ENCODE results near the gene DDX41. TPM values are rescaled to one million over a fixed set of nuclear protein-coding genes. Genes with fewer than 3 reads are reported as not detected.

Gene DDX41
- total RNA-seq, 1 experiment from 2014 or later: 133 TPM

DNA sequence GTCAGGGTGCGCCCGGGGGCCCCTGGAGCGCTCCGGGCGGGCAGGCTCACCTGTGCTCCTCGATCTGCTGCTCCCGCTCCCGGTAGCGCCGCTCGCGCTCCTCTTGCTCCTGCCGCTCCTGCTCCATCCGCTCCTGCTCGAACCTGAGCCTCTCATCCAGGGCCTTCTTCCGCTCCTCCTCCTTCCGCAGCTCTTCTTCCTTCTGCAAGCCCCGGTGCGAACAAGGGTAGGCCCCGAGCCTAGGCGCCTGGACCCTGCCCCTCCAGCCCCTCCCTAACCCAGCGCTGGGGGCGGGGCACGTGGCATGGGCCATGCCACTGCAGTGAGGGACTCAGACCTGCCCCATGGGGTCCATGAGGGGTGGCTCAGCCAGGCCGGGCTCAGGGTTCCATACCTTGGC is 49.9 kb downstream of the DDX41 start:
- Histone ChIP-seq H3T11ph (ENCODE audit: low read length) (no peak overlapping the region), H3K79me1 (ENCODE audit: insufficient read depth, low read depth, low read length, poor library complexity, severe bottlenecking) (peaks cover 10% of the 10 kb centered on the region), H3K23ac (ENCODE audit: insufficient read length, low read depth, low read length) (no peak overlapping the region), H3K4ac (ENCODE audit: low read depth, low read length) (no peak overlapping the region), H3K4me2 (ENCODE audit: insufficient read depth, insufficient read length, low read length) (no peak overlapping the region), H3K18ac (ENCODE audit: insufficient read length, low read depth, low read length) (no peak overlapping the region), H4K8ac (replicated peaks; ENCODE audit: insufficient read length, low read depth, low read length) (no peak overlapping the region), H3K27me3 (ENCODE audit: insufficient read depth, low read length) (no peaks in the 10 kb centered on the region), H3K9ac (ENCODE audit: extremely low read depth, insufficient read length, low read length) (no peak overlapping the region), H2BK12ac (ENCODE audit: insufficient read length, low read depth, low read length) (no peak overlapping the region), H2BK5ac (ENCODE audit: insufficient read length, low read length) (no peak overlapping the region), H2BK20ac (ENCODE audit: low read depth, low read length, poor library complexity, severe bottlenecking) (no peak overlapping the region), H4K20me1 (ENCODE audit: control insufficient read depth, insufficient read depth, insufficient read length) (no peaks in the 10 kb centered on the region), H3K4me1 (ENCODE audit: insufficient read depth, low read length) (peaks cover 13% of the 10 kb centered on the region; the same call in 1 of the 2 replicates), H4K5ac (ENCODE audit: insufficient read length, low read depth, low read length) (no peak overlapping the region), H3K56ac (ENCODE audit: insufficient read length, low read depth, low read length) (no peak overlapping the region), H2AFZ (ENCODE audit: low read length) (no peak overlapping the region), H2BK15ac (ENCODE audit: low read depth, low read length) (no peak overlapping the region), H2BK120ac (ENCODE audit: low read depth, low read length, poor library complexity, severe bottlenecking) (no peak overlapping the region), H3K14ac (ENCODE audit: insufficient read depth, low read length) (no peak overlapping the region), H3K9me3 (ENCODE audit: control insufficient read depth, low read depth, low read length) (no peaks in the 10 kb centered on the region), H2AK5ac (ENCODE audit: insufficient read length, low read length) (no peak overlapping the region), H3K23me2 (ENCODE audit: insufficient read length, low read depth, low read length, poor library complexity, severe bottlenecking) (no peaks in the 10 kb centered on the region), H3K27ac (ENCODE audit: insufficient read length, low read depth, low read length) (no peak overlapping the region), H4K91ac (ENCODE audit: insufficient read length, low read depth, low read length) (no peak overlapping the region), H3K79me2 (ENCODE audit: insufficient read depth, low read length) (peaks cover 18% of the 10 kb centered on the region; the same call in 1 of the 2 replicates)
- no peaks in the 10 kb centered on the region for H3K27me3 Mint-ChIP-seq (ENCODE audit: low read depth)
- peaks cover 65 to 91% (median 89%) of the 10 kb centered on the region in 3 experiments for H3K36me3 Mint-ChIP-seq (ENCODE audit: insufficient read depth in 1 of 3, low read depth in 3 of 3)
- no peak for DNase-seq
- H3K27ac Mint-ChIP-seq: no peak overlapping the region
- no CpG with 5 or more reads among the region's 25 CpGs for WGBS (ENCODE audit: extremely low coverage, insufficient read length, low lambda C conversion rate)
- H3K4me3 Mint-ChIP-seq: no peak overlapping the region
- TF ChIP-seq CTCF (conservative IDR thresholded peaks at IDR 0.05): no peak
- peaks cover 14 to 35% of the 10 kb centered on the region in 2 experiments for H3K4me1 Mint-ChIP-seq
- peaks cover 2 to 11% of the 10 kb centered on the region in 2 experiments; a peak in 1 of 5 replicates for H3K9me3 Mint-ChIP-seq

Measured in H9 (cell line).